HEK293 (cell line): ENCODE results near the gene GNG3.

Source experiments
- CTCF ChIA-PET: fragments of 350-600 bp; formaldehyde crosslinking; extraction: SDS; loops from one replicate; lab custom pipeline; 2021; ENCODE audit warnings: antibody characterized with exemption; lab: Yijun Ruan, JAX
- POLR2A ChIA-PET: fragments of 300-600 bp; formaldehyde crosslinking; extraction: SDS; loops from one replicate; lab custom pipeline; 2020; ENCODE audit warnings: antibody characterized with exemption, inconsistent platforms; lab: Yijun Ruan, JAX
- H3K27ac ChIP-seq: fragments of 200-500 bp; sonication (Bioruptor generic); 2 replicates; pipeline ENCODE4 v1.5.1; 2014; ENCODE audit warnings: low read depth, low read length, control low read depth, inconsistent platforms; ENCODE audit errors: extremely low read depth
- H3K36me3 ChIP-seq, 2 experiments: fragments of 200-500 bp in 1 of 2; sonication (Bioruptor generic) in 1 of 2; 1 replicate in 1 of 2; 2 replicates in 1 of 2; pipeline ENCODE4 v1.5.1; 2014 to 2017; ENCODE audit warnings: inconsistent platforms in 2 of 2, low read length in 2 of 2; ENCODE audit not compliant: control insufficient read depth in 2 of 2, insufficient read depth in 1 of 2
- H3K4me1 ChIP-seq: fragments of 200-500 bp; sonication (Bioruptor generic); 2 replicates; pipeline ENCODE4 v1.5.1; 2014; ENCODE audit warnings: mild to moderate bottlenecking, low read length, inconsistent platforms; ENCODE audit not compliant: control insufficient read depth, insufficient read depth
- H3K4me3 ChIP-seq: 2 replicates; pipeline ENCODE4 v1.5.1; 2011; ENCODE audit warnings: low read depth, mild to moderate bottlenecking, control low read depth, low read length, moderate library complexity
- H3K9me3 ChIP-seq: fragments of 200-500 bp; sonication (Bioruptor generic); 2 replicates; pipeline ENCODE4 v1.5.1; 2014; ENCODE audit warnings: low read depth, low read length, inconsistent platforms; ENCODE audit not compliant: control insufficient read depth, insufficient read depth
- GLI4 ChIP-seq: fragments of 450-650 bp; formaldehyde crosslinking; IDR thresholded peaks from 2 replicates; pipeline ENCODE4 v1.5.1; 2016; ENCODE audit warnings: missing biosample characterization, missing genetic modification characterization
- MZF1 ChIP-seq: fragments of 450-650 bp; formaldehyde crosslinking; IDR thresholded peaks from 2 replicates; pipeline ENCODE4 v1.5.1; 2017; ENCODE audit warnings: missing biosample characterization, missing genetic modification characterization, borderline replicate concordance
- PRDM4 ChIP-seq: fragments of 450-650 bp; formaldehyde crosslinking; IDR thresholded peaks from 2 replicates; pipeline ENCODE4 v1.5.1; 2017; ENCODE audit warnings: missing biosample characterization, missing genetic modification characterization
- ZBTB48 ChIP-seq: fragments of 450-650 bp; formaldehyde crosslinking; IDR thresholded peaks from 2 replicates; pipeline ENCODE4 v1.5.1; 2016; ENCODE audit warnings: missing biosample characterization, missing genetic modification characterization
- ZNF112 ChIP-seq: fragments of 450-650 bp; formaldehyde crosslinking; IDR thresholded peaks from 2 replicates; pipeline ENCODE4 v1.5.0; 2017; ENCODE audit warnings: missing biosample characterization, missing genetic modification characterization
- ZNF561 ChIP-seq: fragments of 450-650 bp; IDR thresholded peaks from 2 replicates; pipeline ENCODE4 v1.5.1; 2018; ENCODE audit warnings: missing biosample characterization, missing genetic modification characterization, borderline replicate concordance
- ZNF677 ChIP-seq: fragments of 450-650 bp; IDR thresholded peaks from 2 replicates; pipeline ENCODE4 v1.5.0; 2018; ENCODE audit warnings: missing biosample characterization, mild to moderate bottlenecking, missing genetic modification characterization, moderate library complexity
- ZNF843 ChIP-seq: fragments of 450-650 bp; formaldehyde crosslinking; IDR thresholded peaks from 2 replicates; pipeline ENCODE4 v1.5.1; 2016; ENCODE audit warnings: missing biosample characterization, missing genetic modification characterization
- ZSCAN16 ChIP-seq: fragments of 450-650 bp; formaldehyde crosslinking; IDR thresholded peaks from 2 replicates; pipeline ENCODE4 v1.5.1; 2016; ENCODE audit warnings: missing biosample characterization, missing genetic modification characterization
- TF ChIP-seq, protein P1 (sequence below): fragments of 450-650 bp; formaldehyde crosslinking; IDR thresholded peaks from 2 replicates; pipeline ENCODE4 v1.5.1; 2016; ENCODE audit warnings: missing biosample characterization, missing genetic modification characterization

Gene GNG3

GRCh38 chr11:62705880-62706849 is 1.3 kb upstream of the GNG3 start (continued):
- TF ChIP-seq, protein P1, sequence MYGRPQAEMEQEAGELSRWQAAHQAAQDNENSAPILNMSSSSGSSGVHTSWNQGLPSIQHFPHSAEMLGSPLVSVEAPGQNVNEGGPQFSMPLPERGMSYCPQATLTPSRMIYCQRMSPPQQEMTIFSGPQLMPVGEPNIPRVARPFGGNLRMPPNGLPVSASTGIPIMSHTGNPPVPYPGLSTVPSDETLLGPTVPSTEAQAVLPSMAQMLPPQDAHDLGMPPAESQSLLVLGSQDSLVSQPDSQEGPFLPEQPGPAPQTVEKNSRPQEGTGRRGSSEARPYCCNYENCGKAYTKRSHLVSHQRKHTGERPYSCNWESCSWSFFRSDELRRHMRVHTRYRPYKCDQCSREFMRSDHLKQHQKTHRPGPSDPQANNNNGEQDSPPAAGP (tag by site-specific recombination) = no peak; the same call in 1 of the 2 replicates
- TF ChIP-seq ZNF843 (tag by site-specific recombination) (no peak), ZNF677 (tag by site-specific recombination) (no peak), ZSCAN16 (tag by site-specific recombination) (no peak), MZF1 (no peak), ZNF561 (tag by site-specific recombination) (no peak)
- TF ChIP-seq, all 188 proteins: peak for 32

DNA sequence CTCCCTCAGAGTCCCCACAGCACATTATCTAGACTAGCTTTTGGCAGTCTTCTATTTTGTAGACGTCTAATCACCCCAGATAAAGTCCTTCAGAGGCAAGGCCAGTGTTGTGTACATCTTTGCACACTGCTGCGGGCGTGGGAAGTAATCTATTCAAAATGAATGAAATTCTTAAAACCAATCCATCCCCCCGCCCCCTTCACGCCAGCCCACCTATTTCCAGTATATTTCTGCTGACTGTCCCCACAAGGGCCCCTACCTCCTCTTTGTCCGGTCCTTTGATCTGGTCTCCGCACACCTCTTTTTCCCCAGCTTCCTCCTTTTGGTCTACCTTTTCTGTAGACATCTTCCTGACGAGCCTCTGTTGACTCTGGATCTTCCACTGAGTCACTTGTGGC is 627 bp upstream of the GNG3 start:
- Histone ChIP-seq H3K36me3 (peaks cover 7 to 90% of the 10 kb centered on the region in 2 experiments), H3K27ac (no peak overlapping the region; the same call in 1 of the 2 replicates), H3K4me3 (no peak overlapping the region), H3K4me1 (peaks cover 3% of the 10 kb centered on the region; the same call in 1 of the 2 replicates), H3K9me3 (no peaks in the 10 kb centered on the region)
- ChIA-PET CTCF (interaction anchor here (0.5 to 2.1 kb wide), 3 partner anchors 10 to 63 kb away, joined by 3 to 7 read pairs (median 3); no protein-coding TSS in a partner anchor), POLR2A (interaction anchor here (0.9 to 3.7 kb wide), 18 partner anchors 9 to 134 kb away, joined by 3 to 34 read pairs (median 10); partner anchors contain the start of genes C11orf98, CSKMT, EEF1G and HNRNPUL2)
- no peak for TF ChIP-seq ZNF112
- TF ChIP-seq PRDM4 = no peak

- TF ChIP-seq ZBTB48 (tag by site-specific recombination) = no peak
- Histone ChIP-seq H3K9me3 (no peaks in the 10 kb centered on the region), H3K27ac (no peak overlapping the region), H3K4me3 (no peak overlapping the region), H3K36me3 (peaks cover 0 to 89% of the 10 kb centered on the region in 2 experiments; a peak in 2 of 3 replicates), H3K4me1 (peaks cover 3% of the 10 kb centered on the region; the same call in 1 of the 2 replicates)
- POLR2A ChIA-PET = interaction anchor here (0.8 to 3.4 kb wide), 10 partner anchors 10 to 133 kb away, joined by 3 to 15 read pairs (median 4); partner anchors contain the start of genes HNRNPUL2, LBHD1, TMEM179B and TUT1
- CTCF ChIA-PET = no interaction called here
Measured at GRCh38 chr11:62708392-62708791, 916 bp downstream of the GNG3 start.

- POLR2A ChIA-PET = interaction anchor here (0.8 to 3.4 kb wide), 10 partner anchors 10 to 133 kb away, joined by 3 to 11 read pairs (median 4); partner anchors contain the start of genes C11orf98, CSKMT, HNRNPUL2 and LBHD1
- H3K4me1 ChIP-seq = peaks cover 3% of the 10 kb centered on the region; the same call in 1 of the 2 replicates
- no peak overlapping the region for H3K27ac ChIP-seq
- H3K9me3 ChIP-seq = no peaks in the 10 kb centered on the region
- CTCF ChIA-PET = no interaction called here
- H3K36me3 ChIP-seq = peaks cover 0 to 89% of the 10 kb centered on the region in 2 experiments; a peak in 1 of 3 replicates
- no peak overlapping the region for H3K4me3 ChIP-seq
- no peak for TF ChIP-seq GLI4 (tag by site-specific recombination)
- TF ChIP-seq ZBTB48 (tag by site-specific recombination) = peak; percentile 48
Measured at GRCh38 chr11:62708793-62709192, 1.3 kb downstream of the GNG3 start.
